LNCaP clone FGC (cell line): ENCODE measurements around the gene MAJIN.
"Not testable (repeated sequence)": the region's sequence is repeated elsewhere in the genome, so short reads cannot be mapped to it uniquely, and the experiment has no call there.

ENCODE experiments used
- DNase-seq: peaks from one replicate; pipeline ENCODE4 v3.0.0-alpha.2; 2011; ENCODE audit warnings: low read depth
- H3K4me3 ChIP-seq: 2 replicates; pipeline ENCODE4 v1.5.1; 2011; ENCODE audit warnings: mild to moderate bottlenecking, low read depth, low read length, control low read depth
- TF ChIP-seq, protein P1 (sequence below): IDR thresholded peaks from 2 replicates; pipeline ENCODE4 v1.5.1; 2012; ENCODE audit warnings: mild to moderate bottlenecking; ENCODE audit not compliant: control insufficient read depth, insufficient read depth; ENCODE audit errors: extremely low read depth

Gene MAJIN

GRCh38 chr11:64994318-64994717 is 22.4 kb upstream of the MAJIN start:
- TF ChIP-seq, protein P1, sequence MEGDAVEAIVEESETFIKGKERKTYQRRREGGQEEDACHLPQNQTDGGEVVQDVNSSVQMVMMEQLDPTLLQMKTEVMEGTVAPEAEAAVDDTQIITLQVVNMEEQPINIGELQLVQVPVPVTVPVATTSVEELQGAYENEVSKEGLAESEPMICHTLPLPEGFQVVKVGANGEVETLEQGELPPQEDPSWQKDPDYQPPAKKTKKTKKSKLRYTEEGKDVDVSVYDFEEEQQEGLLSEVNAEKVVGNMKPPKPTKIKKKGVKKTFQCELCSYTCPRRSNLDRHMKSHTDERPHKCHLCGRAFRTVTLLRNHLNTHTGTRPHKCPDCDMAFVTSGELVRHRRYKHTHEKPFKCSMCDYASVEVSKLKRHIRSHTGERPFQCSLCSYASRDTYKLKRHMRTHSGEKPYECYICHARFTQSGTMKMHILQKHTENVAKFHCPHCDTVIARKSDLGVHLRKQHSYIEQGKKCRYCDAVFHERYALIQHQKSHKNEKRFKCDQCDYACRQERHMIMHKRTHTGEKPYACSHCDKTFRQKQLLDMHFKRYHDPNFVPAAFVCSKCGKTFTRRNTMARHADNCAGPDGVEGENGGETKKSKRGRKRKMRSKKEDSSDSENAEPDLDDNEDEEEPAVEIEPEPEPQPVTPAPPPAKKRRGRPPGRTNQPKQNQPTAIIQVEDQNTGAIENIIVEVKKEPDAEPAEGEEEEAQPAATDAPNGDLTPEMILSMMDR, result no peak
- no peak overlapping the region for H3K4me3 ChIP-seq
- DNase-seq, result no peak

DNA sequence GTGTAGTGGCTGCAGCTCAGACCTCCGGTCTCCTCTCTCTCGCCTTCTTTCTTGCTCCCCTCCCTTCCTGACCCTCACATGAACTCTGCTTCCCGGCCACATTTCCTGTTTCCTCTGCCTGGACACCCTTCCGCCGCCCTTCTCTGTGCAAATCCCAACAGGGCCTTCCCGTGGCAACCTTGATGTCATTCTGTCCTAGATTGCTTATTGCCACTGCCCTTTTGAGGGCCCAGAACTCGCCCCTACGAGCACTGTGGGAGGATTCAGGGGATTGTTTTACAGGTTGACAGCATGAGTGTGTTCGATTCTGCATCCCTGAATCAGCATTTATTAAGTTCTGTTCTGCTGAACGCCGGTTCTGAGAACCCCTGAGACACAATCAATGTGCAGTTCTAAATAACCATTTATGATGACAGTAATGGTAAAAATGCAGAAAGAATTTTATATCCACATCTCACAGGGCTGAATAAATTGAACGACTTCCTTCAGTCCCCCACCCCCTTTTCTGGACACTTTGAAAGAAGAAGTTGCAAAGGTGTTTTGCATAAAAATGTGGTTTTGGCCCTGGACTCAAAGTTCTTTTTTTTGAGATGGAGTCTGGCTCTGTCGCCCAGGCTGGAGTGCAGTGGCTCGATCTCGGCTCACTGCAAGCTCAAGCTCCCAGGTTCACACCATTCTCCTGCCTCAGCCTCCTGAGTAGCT is 18.5 kb upstream of the MAJIN start:
- TF ChIP-seq, protein P1, result no peak
- no peak for DNase-seq
- no peak overlapping the region for H3K4me3 ChIP-seq

DNA sequence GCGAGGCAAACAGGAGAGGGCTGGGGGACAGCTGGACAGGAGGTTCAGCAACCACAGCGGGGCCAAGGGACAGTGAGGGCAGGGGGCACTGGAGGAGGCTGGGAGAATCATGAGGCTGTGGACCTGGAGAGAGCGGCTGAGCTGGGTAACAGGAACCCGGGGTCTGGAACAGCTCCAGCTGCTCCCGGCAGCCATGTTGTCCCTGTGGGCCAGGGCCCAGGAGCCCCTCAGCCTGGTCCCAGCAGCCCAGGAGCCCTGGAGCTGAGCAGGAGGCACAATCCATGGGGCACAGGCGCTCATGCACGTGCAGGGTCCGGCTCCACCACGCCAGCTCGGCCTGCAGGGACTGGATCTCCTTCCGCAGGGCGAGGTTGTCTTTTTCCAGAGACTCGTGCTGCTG is 17.5 kb upstream of the MAJIN start:
- DNase-seq, result no peak
- H3K4me3 ChIP-seq, result no peak overlapping the region
- TF ChIP-seq, protein P1, result no peak

DNA sequence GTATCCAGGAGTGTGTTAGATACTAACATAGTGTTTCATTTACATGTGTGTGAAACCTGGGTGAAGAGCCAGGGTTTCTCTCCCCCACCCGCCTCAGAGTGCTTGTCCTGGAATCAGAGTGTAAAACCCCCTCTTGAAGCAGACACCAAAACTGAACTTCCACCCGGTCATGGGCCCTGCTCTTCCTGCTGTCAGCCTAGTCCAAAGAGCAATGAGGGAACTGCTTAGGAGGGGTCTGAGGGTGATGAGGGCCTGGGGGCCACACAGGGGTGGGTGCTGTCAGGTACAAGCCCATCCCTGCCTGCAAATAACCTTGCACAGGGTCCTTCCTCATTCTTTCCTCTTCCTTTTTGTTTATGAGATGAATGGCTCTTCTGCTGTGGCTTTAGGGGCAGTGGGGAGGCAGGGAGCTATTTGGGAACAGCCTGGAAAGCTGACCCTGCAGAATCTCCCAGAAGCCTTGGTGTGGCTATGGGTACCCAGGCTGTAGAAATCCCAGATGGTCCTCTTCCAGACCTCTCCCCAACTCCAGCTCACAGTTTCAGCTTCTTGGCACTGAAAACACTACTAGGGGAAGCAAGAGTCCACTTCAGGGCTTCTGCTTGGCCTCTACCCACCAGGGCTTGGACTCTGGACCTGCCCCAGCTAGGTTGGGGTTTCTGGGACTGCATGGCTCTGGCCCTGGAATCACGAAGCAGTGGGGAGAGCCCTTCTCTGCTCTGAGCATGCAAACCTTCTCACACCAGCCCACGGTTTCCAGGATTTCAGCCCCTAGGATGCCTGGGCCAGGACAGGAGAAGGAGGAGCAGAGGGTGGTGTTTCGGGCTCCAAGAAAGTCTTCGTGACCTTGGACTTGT is 16.3 kb upstream of the MAJIN start:
- TF ChIP-seq, protein P1, result no peak
- no peak overlapping the region for H3K4me3 ChIP-seq
- DNase-seq, result no peak

- not testable (repeated sequence) for H3K4me3 ChIP-seq, DNase-seq
These were observed 11.4 kb upstream of the MAJIN start for GRCh38 chr11:64983339-64983738.

DNA sequence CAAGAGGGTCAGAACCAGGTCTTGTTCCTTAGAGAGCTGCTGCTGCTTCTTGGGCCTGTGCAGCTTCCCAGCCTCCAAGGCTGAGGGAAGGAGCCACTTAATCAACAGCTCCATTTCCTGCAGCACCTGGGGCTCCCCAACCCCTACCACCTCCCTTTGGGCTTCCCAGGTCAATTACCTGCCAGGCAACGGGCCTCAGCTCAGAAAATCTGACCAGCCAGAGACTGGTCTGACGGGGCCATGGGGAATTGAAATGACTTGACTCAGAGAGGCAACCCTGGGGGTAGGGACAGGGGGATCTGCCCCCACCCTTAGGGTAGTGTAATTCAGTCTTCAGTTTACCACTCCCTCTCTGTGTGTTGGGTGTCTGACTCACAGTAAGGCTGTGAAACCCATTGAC is 4.7 kb upstream of the MAJIN start:
- H3K4me3 ChIP-seq, result no peak overlapping the region
- no peak for DNase-seq
- TF ChIP-seq, protein P1, result no peak

DNA sequence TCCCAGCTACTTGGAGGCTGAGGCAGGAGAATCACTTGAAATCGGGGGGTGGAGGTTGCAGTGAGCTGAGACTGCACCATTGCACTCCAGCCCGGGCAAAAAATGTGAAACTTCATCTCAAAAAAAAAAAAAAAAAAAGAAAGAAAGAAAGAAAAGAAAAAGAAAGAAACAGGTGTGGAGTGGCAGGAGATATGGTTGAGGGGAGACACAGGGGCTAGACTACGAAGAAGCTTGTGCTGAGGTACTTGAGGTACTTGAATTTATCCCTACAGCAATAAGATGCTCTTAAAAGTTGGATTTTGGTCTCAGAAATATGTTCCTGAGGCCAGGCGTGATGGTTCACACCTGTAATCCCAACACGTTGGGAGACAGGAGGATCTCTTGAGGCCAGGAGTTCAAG is 2.2 kb upstream of the MAJIN start:
- no peak for DNase-seq
- H3K4me3 ChIP-seq, result no peak overlapping the region
- TF ChIP-seq, protein P1, result no peak
